Endometrial microvascular endothelial cells (primary cell): ENCODE data around the gene RDH13. TPM values are rescaled to one million over a fixed set of nuclear protein-coding genes. Genes with fewer than 3 reads are reported as not detected.

Experiments used
- in situ Hi-C: cut with HindIII; loops from 2 replicates; pipeline ENCODE4 v1.10.0; 2017; ENCODE audit warnings: low sequenced_read_pairs, low pct_unique_long_range_greater_than_20kb; ENCODE audit errors: inconsistent ontology term
- total RNA-seq: library from RNA; depleted of rRNA; stranded (reverse); fragments of >200 nt; gene quantifications from one replicate; pipeline ENCODE4 v1.2.3, GENCODE V29; 2015; ENCODE audit errors: inconsistent ontology term

The RDH13 gene
- total RNA-seq, 1 donor from 2014 or later: 9.8 TPM

- in situ Hi-C loops: no loop called here
Observed at GRCh38 chr19:54995561-54995960, 67.4 kb downstream of the RDH13 start.

Other genes with a start within 250 kb of the RDH13 start
- gene KIR3DL1, start 246.7 kb downstream of the RDH13 start, total RNA-seq: not detected
- not detected for gene KIR2DS4, start 230.5 kb downstream of the RDH13 start, total RNA-seq
- not detected for gene KIR3DL2, start 212.7 kb downstream of the RDH13 start, total RNA-seq
- not detected for gene FCAR, start 188.9 kb downstream of the RDH13 start, total RNA-seq
- not detected for gene NCR1, start 157.0 kb downstream of the RDH13 start, total RNA-seq
- not detected for gene NLRP7, start 115.6 kb downstream of the RDH13 start, total RNA-seq
- gene NLRP2, start 96.8 kb downstream of the RDH13 start, total RNA-seq: 3.0 TPM
- gene GP6, start 24.9 kb downstream of the RDH13 start, total RNA-seq: not detected
- 4.7 TPM for gene EPS8L1, start 12.7 kb upstream of the RDH13 start, total RNA-seq
- gene PPP1R12C, start 54.5 kb upstream of the RDH13 start, total RNA-seq: 81.4 TPM
- not detected for gene TNNT1, start 86.1 kb upstream of the RDH13 start, total RNA-seq
- not detected for gene TNNI3, start 94.6 kb upstream of the RDH13 start, total RNA-seq
- gene DNAAF3, start 103.5 kb upstream of the RDH13 start, total RNA-seq: not detected
- gene SYT5, start 117.1 kb upstream of the RDH13 start, total RNA-seq: not detected
- 1.9 TPM for gene PTPRH, start 146.4 kb upstream of the RDH13 start, total RNA-seq
- gene TMEM86B, start 165.6 kb upstream of the RDH13 start, total RNA-seq: 1.1 TPM
- gene PPP6R1, start 195.9 kb upstream of the RDH13 start, total RNA-seq: 63.8 TPM
- gene HSPBP1, start 217.0 kb upstream of the RDH13 start, total RNA-seq: 26.7 TPM
- 1.1 TPM for gene BRSK1, start 220.8 kb upstream of the RDH13 start, total RNA-seq